Posterior vena cava (tissue), 2 donors: Measurements from ENCODE around the gene SCNN1G. TPM values are rescaled to one million over a fixed set of nuclear protein-coding genes. Genes with fewer than 3 reads are reported as not detected.
"Not testable (repeated sequence)": the region's sequence is repeated elsewhere in the genome, so short reads cannot be mapped to it uniquely, and the experiment has no call there.

ENCODE experiments used
- DNase-seq: peaks from one replicate; pipeline ENCODE4 v3.0.0-alpha.2; 2020; ENCODE audit warnings: low spot score
- intact Hi-C, 2 donors: fragments of 100-400 bp; cut with DNase I; formaldehyde crosslinking; loops; one replicate each; pipeline versions ENCODE4 v1.14.1 to v1.14.2; 2022 to 2023
- long read RNA-seq, 2 donors: library from polyadenylated mRNA; unstranded; transcript quantifications; one replicate each; pipeline ENCODE4 v2.0.0, GENCODE V29; 2020 to 2021
- total RNA-seq, 2 donors: library from RNA; stranded (reverse); fragmentation: NEBNext Ultra II Directional; extraction: Animal tissue kit (Norgen Biotek cat#: 25700); gene quantifications; one replicate each; pipeline ENCODE4 v1.2.1, GENCODE V29; 2021
- donor health status: DM: yes; HTN: yes; CAD: no.
- donor health status: DM: yes; HTN: yes; CAD: no.

Gene SCNN1G
- total RNA-seq = not detected
- long read RNA-seq, donor 1 = 0 reads
- long read RNA-seq, donor 2 = 0 reads

- no peak for DNase-seq
- intact Hi-C loops = loop anchor here (5.0 kb wide), 1 partner anchor 249 kb away; no protein-coding TSS in a partner anchor
Measured at GRCh38 chr16:23182679-23183542, at the start of gene SCNN1G. Gene SCNN1G (plus strand): TSS chr16:23182745. CDS start chr16:23186272, 3,527 bp downstream.

GRCh38 chr16:23132775-23133463 is 49.6 kb upstream of the SCNN1G start:
- DNase-seq = no peak
- intact Hi-C loops = no loop called here

GRCh38 chr16:23134274-23134673 is 48.3 kb upstream of the SCNN1G start:
- no peak for DNase-seq

GRCh38 chr16:23137256-23137655 is 45.3 kb upstream of the SCNN1G start:
- intact Hi-C loops = no loop called here

More at GRCh38 chr16:23134274-23134673, 48.3 kb upstream of the SCNN1G start:
- intact Hi-C loops = no loop called here

GRCh38 chr16:23137818-23138217 is 44.7 kb upstream of the SCNN1G start:
- no peak for DNase-seq
- intact Hi-C loops = no loop called here

More at GRCh38 chr16:23137256-23137655, 45.3 kb upstream of the SCNN1G start:
- no peak for DNase-seq

GRCh38 chr16:23140107-23140506 is 42.4 kb upstream of the SCNN1G start:
- DNase-seq = no peak
- intact Hi-C loops = no loop called here

GRCh38 chr16:23141033-23141432 is 41.5 kb upstream of the SCNN1G start:
- DNase-seq = no peak
- intact Hi-C loops = no loop called here

GRCh38 chr16:23141500-23141899 is 41.0 kb upstream of the SCNN1G start:
- DNase-seq = no peak
- intact Hi-C loops = no loop called here

GRCh38 chr16:23141959-23142740 is 40.4 kb upstream of the SCNN1G start:
- intact Hi-C loops = no loop called here
- no peak for DNase-seq

GRCh38 chr16:23143391-23143790 is 39.2 kb upstream of the SCNN1G start:
- intact Hi-C loops = no loop called here
- no peak for DNase-seq

GRCh38 chr16:23144393-23144792 is 38.2 kb upstream of the SCNN1G start:
- DNase-seq, intact Hi-C loops: not testable (repeated sequence)

- DNase-seq = no peak
- intact Hi-C loops = no loop called here
Measured at GRCh38 chr16:23145186-23145585, 37.4 kb upstream of the SCNN1G start.

GRCh38 chr16:23145608-23146007 is 36.9 kb upstream of the SCNN1G start:
- intact Hi-C loops = no loop called here
- DNase-seq = no peak

- no peak for DNase-seq
- intact Hi-C loops = no loop called here
Measured at GRCh38 chr16:23146877-23147601, 35.5 kb upstream of the SCNN1G start.

- no peak for DNase-seq
- intact Hi-C loops = loop anchor here in 1 of 2 donors (1.0 kb wide), 1 partner anchor 44 kb away; no protein-coding TSS in a partner anchor
Measured at GRCh38 chr16:23147666-23148065, 34.9 kb upstream of the SCNN1G start.

GRCh38 chr16:23148166-23148512 is 34.4 kb upstream of the SCNN1G start:
- intact Hi-C loops = loop anchor here in 1 of 2 donors (1.0 kb wide), 1 partner anchor 45 kb away; no protein-coding TSS in a partner anchor

GRCh38 chr16:23148513-23149266 is 33.9 kb upstream of the SCNN1G start:
- intact Hi-C loops = loop anchor here in 1 of 2 donors (1.0 kb wide), 1 partner anchor 45 kb away; no protein-coding TSS in a partner anchor
- DNase-seq = peak; percentile 89

More at GRCh38 chr16:23148166-23148512, 34.4 kb upstream of the SCNN1G start:
- DNase-seq = no peak
